GM12878 (cell line): ENCODE results near the gene ACBD5. TPM values are rescaled to one million over a fixed set of nuclear protein-coding genes. Genes with fewer than 3 reads are reported as not detected.
"Not testable (repeated sequence)": the region's sequence is repeated elsewhere in the genome, so short reads cannot be mapped to it uniquely, and the experiment has no call there.

Source experiments
- ATAC-seq: fragments of 200-7000 bp; cut with Tn5 transposase; 3 replicates; pipeline ENCODE4 v1.9.1; 2020; ENCODE audit warnings: mild to moderate bottlenecking, moderate library complexity
- BruUV-seq: library from RNA; stranded (reverse); fragments of 400-500 nt; replicated peaks from 2 replicates; lab custom pipeline; 2021; lab: Mats Ljungman, UMichigan
- CTCF ChIA-PET: fragments of 300-600 bp; sonication (Branson Sonifier 250); formaldehyde crosslinking; extraction: SDS; loops from one replicate; lab custom pipeline; 2021; ENCODE audit warnings: inconsistent platforms; lab: Yijun Ruan, JAX
- POLR2A ChIA-PET: fragments of 350-600 bp; formaldehyde crosslinking; extraction: SDS; loops from one replicate; lab custom pipeline; 2021; ENCODE audit warnings: inconsistent platforms; lab: Charles Lee
- RAD21 ChIA-PET: fragments of 300-600 bp; sonication (Branson Sonifier 250); formaldehyde crosslinking; loops from one replicate; lab custom pipeline; 2023; ENCODE audit warnings: antibody characterized with exemption; ENCODE audit not compliant: unreplicated experiment; lab: Charles Lee
- SMC1A ChIA-PET: fragments of 300-600 bp; sonication (Branson Sonifier 250); formaldehyde crosslinking; loops from one replicate; lab custom pipeline; 2023; ENCODE audit not compliant: unreplicated experiment, uncharacterized antibody; lab: Charles Lee
- DNase-seq: peaks from one replicate; pipeline ENCODE4 v3.0.0-alpha.2; 2011; ENCODE audit warnings: low read depth, low spot score
- FAIRE-seq: peaks from 3 replicates; lab custom pipeline; 2011; peaks lifted over from hg19 to GRCh38; lab: Jason Lieb, UNC
- H2AFZ ChIP-seq: 2 replicates; pipeline ENCODE4 v1.6.0; 2011; ENCODE audit warnings: low read depth, low read length, control low read depth; ENCODE audit not compliant: control insufficient read depth
- H3K27ac ChIP-seq: 2 replicates; pipeline ENCODE4 v1.5.1; 2011; ENCODE audit warnings: control low read depth; ENCODE audit not compliant: control insufficient read depth, insufficient read depth
- H3K27me3 ChIP-seq, 2 experiments: replicated peaks in 1 of 2; 2 replicates each; pipeline versions ENCODE4 v1.6.0 to v1.6.1; 2011; ENCODE audit warnings: low read length in 1 of 2; ENCODE audit not compliant: control insufficient read depth in 2 of 2, insufficient read depth in 2 of 2
- H3K36me3 ChIP-seq, 2 experiments: 2 replicates each; pipeline ENCODE4 v1.5.1; 2011; ENCODE audit warnings: low read length in 1 of 2; ENCODE audit not compliant: control insufficient read depth in 2 of 2, insufficient read depth in 2 of 2
- H3K4me1 ChIP-seq: 2 replicates; pipeline ENCODE4 v1.6.1; 2011; ENCODE audit warnings: mild to moderate bottlenecking, low read length, moderate library complexity, mixed read lengths; ENCODE audit not compliant: control insufficient read depth, insufficient read depth
- H3K4me2 ChIP-seq: 2 replicates; pipeline ENCODE4 v1.6.0; 2011; ENCODE audit warnings: control low read depth; ENCODE audit not compliant: control insufficient read depth, insufficient read depth
- H3K4me3 ChIP-seq: fragments of 200-600 bp; sonication (generic); 2 replicates; pipeline ENCODE4 v1.5.1; 2016
- H3K79me2 ChIP-seq: 2 replicates; pipeline ENCODE4 v1.6.0; 2011; ENCODE audit warnings: low read length; ENCODE audit not compliant: control insufficient read depth, insufficient read depth
- H3K9ac ChIP-seq: 2 replicates; pipeline ENCODE4 v1.8.0; 2011; ENCODE audit warnings: low read length, control low read depth, mixed read lengths; ENCODE audit not compliant: control insufficient read depth, insufficient read depth
- H3K9me3 ChIP-seq: replicated peaks from 3 replicates; pipeline ENCODE4 v1.5.1; 2011; ENCODE audit warnings: mild to moderate bottlenecking, low read length; ENCODE audit not compliant: control insufficient read depth, insufficient read depth
- H4K20me1 ChIP-seq: 2 replicates; pipeline ENCODE4 v1.6.0; 2011; ENCODE audit not compliant: control insufficient read depth, insufficient read depth
- MLLT1 ChIP-seq: fragments of 450-650 bp; IDR thresholded peaks from 2 replicates; pipeline ENCODE4 v1.6.1; 2016; ENCODE audit warnings: mild to moderate bottlenecking
- ZBTB40 ChIP-seq: fragments of 450-650 bp; IDR thresholded peaks from 2 replicates; pipeline ENCODE4 v1.6.1; 2016; ENCODE audit warnings: mild to moderate bottlenecking, moderate library complexity, borderline replicate concordance
- WGBS: methylation state at CpG from one replicate; pipeline ENCODE4 v1.1.6; 2016; ENCODE audit warnings: low lambda C conversion rate; ENCODE audit not compliant: insufficient replicate concordance, insufficient coverage; ENCODE audit errors: missing lambda C conversion rate; 5-methylcytosine and 5-hydroxymethylcytosine counted together
- in situ Hi-C: fragments of 300-500 bp; cut with MboI; formaldehyde crosslinking; loops from 9 replicates; pipeline ENCODE4 v1.14.3; 2018; ENCODE audit warnings: mixed read lengths
- intact Hi-C: fragments of 100-400 bp; cut with micrococcal nuclease; formaldehyde crosslinking; loops from one replicate; pipeline ENCODE4 v1.14.2; 2022; ENCODE audit not compliant: unreplicated experiment
- polyA plus RNA-seq, 11 experiments: library from polyadenylated mRNA; depleted of rRNA in 4 of 11; unstranded in 6 of 11; stranded (reverse) in 5 of 11; fragments of >200 nt; fragmentation: Nextera tagmentation in 4 of 11; fragmentation: Illumina TruSeq in 1 of 11; extraction: Ambion mirVana in 4 of 11; extraction: Trizol in 1 of 11; gene quantifications; 1 replicate in 1 of 11; 2 replicates in 10 of 11; pipeline versions ENCODE4 v1.2.1 to v1.2.3, GENCODE V29; 2011 to 2016; ENCODE audit warnings: inconsistent platforms in 2 of 11, missing spikeins in 2 of 11, low read depth in 1 of 11
- total RNA-seq, 4 experiments: library from RNA; depleted of rRNA in 3 of 4; stranded (reverse); fragments of >200 nt in 3 of 4; fragmentation: Illumina TruSeq in 1 of 4; extraction: Trizol in 1 of 4; gene quantifications; 2 replicates each; pipeline versions ENCODE4 v1.2.1 to v1.2.3, GENCODE V29; 2013 to 2021

Gene ACBD5
- total and polyA plus RNA-seq, 10 of the 15 experiments (the other 5 are each of a cell fraction or from before 2014, with no cell fraction given): 2.4 to 22.3 (median 12.4) TPM

- in situ Hi-C loops, H3K4me1 ChIP-seq, H3K27me3 ChIP-seq, H3K9me3 ChIP-seq, FAIRE-seq, BruUV-seq, H4K20me1 ChIP-seq, DNase-seq, ATAC-seq, H2AFZ ChIP-seq: not testable (repeated sequence)
- Histone ChIP-seq H3K27ac (peak overlapping the region; percentile 100), H3K4me3 (peak overlapping the region; percentile 87), H3K4me2 (peak overlapping the region; percentile 91), H3K79me2 (peaks cover 73% of the 10 kb centered on the region), H3K36me3 (peaks cover 2 to 12% of the 10 kb centered on the region in 2 experiments), H3K9ac (peak overlapping the region; percentile 100)
- WGBS: 50% methylated on average over 17 of the region's 17 CpGs
- SMC1A ChIA-PET: interaction anchor here (0.6 to 1.6 kb wide), 5 partner anchors 9 to 423 kb away, joined by 3 to 4 read pairs (median 4); no protein-coding TSS in a partner anchor
- intact Hi-C loops: loop anchor here (1.0 to 10.0 kb wide), 4 partner anchors 86 to 1378 kb away; partner anchors contain the start of gene WAC
- TF ChIP-seq ZBTB40 (peak; percentile 41; the same call in 1 of the 2 replicates), MLLT1 (peak; percentile 99)
- POLR2A ChIA-PET: interaction anchor here (0.6 to 1.4 kb wide), 5 partner anchors 10 to 513 kb away, joined by 3 to 6 read pairs (median 3); no protein-coding TSS in a partner anchor
- CTCF ChIA-PET: interaction anchor here (1.1 to 1.3 kb wide), 2 partner anchors 22 to 430 kb away, joined by 3 to 4 read pairs; no protein-coding TSS in a partner anchor
- RAD21 ChIA-PET: interaction anchor here (0.9 to 1.0 kb wide), 2 partner anchors 34 to 209 kb away, joined by 3 read pairs; no protein-coding TSS in a partner anchor
Measured at GRCh38 chr10:27156566-27156965, 84.0 kb downstream of the ACBD5 start.
